Neural crest cell (in vitro differentiated cells): ENCODE measurements around the gene AKAIN1. TPM values are rescaled to one million over a fixed set of nuclear protein-coding genes. Genes with fewer than 3 reads are reported as not detected.
A peak's percentile ranks its signal among the peaks of the same experiment; 100 is the strongest.

Source experiments
- DNase-seq: peaks from one replicate; pipeline ENCODE4 v3.0.0; 2021; ENCODE audit warnings: low read depth, mixed read lengths, low spot score
- H3K27ac Mint-ChIP-seq: one replicate; pipeline ENCODE4 v1.8.0; 2021; ENCODE audit warnings: mild to moderate bottlenecking, mixed read lengths; ENCODE audit not compliant: unreplicated experiment
- H3K27me3 Mint-ChIP-seq: 2 replicates; pipeline ENCODE4 v1.8.0; 2021; ENCODE audit warnings: low read depth, mild to moderate bottlenecking, mixed read lengths
- H3K36me3 Mint-ChIP-seq: 2 replicates; pipeline ENCODE4 v1.8.0; 2021; ENCODE audit warnings: low read depth, mild to moderate bottlenecking, mixed read lengths
- H3K4me1 Mint-ChIP-seq: 2 replicates; pipeline ENCODE4 v1.8.0; 2021; ENCODE audit warnings: mixed read lengths
- H3K4me3 Mint-ChIP-seq: one replicate; pipeline ENCODE4 v1.8.0; 2021; ENCODE audit warnings: mild to moderate bottlenecking, mixed read lengths
- H3K9me3 Mint-ChIP-seq: 2 replicates; pipeline ENCODE4 v1.8.0; 2021; ENCODE audit warnings: mixed read lengths
- CTCF ChIP-seq: fragments of 200-600 bp; sonication (generic); conservative IDR thresholded peaks from 2 replicates; pipeline ENCODE4 v1.5.0; 2021; ENCODE audit warnings: antibody characterized with exemption, mild to moderate bottlenecking
- total RNA-seq: library from RNA; stranded (reverse); gene quantifications from 2 replicates; pipeline ENCODE4 v1.2.1, GENCODE V29; 2021

AKAIN1 gene
- total RNA-seq, 1 donor from 2014 or later = not detected

GRCh38 chr18:5237083-5237722 is 40.1 kb upstream of the AKAIN1 start:
- Mint-ChIP-seq H3K4me1 (peaks cover 34% of the 10 kb centered on the region), H3K27ac (peak overlapping the region; percentile 99), H3K27me3 (peaks cover 12% of the 10 kb centered on the region), H3K36me3 (peaks cover 17% of the 10 kb centered on the region), H3K9me3 (no peaks in the 10 kb centered on the region), H3K4me3 (peak overlapping the region; percentile 95)
- no peak for DNase-seq
- no peak for TF ChIP-seq CTCF

- TF ChIP-seq CTCF = no peak
- peaks cover 78% of the 10 kb centered on the region for H3K27me3 Mint-ChIP-seq
- H3K9me3 Mint-ChIP-seq = no peaks in the 10 kb centered on the region
- no peak for DNase-seq
- H3K4me3 Mint-ChIP-seq = no peak overlapping the region
- no peak overlapping the region for H3K27ac Mint-ChIP-seq
- no peaks in the 10 kb centered on the region for H3K4me1 Mint-ChIP-seq
- H3K36me3 Mint-ChIP-seq = no peaks in the 10 kb centered on the region
These were observed 17.7 kb upstream of the AKAIN1 start for GRCh38 chr18:5214583-5215351.

- no peak for DNase-seq
- TF ChIP-seq CTCF = no peak
- H3K27me3 Mint-ChIP-seq = peaks cover 77% of the 10 kb centered on the region
- H3K36me3 Mint-ChIP-seq = no peaks in the 10 kb centered on the region
- H3K4me1 Mint-ChIP-seq = no peaks in the 10 kb centered on the region
- H3K27ac Mint-ChIP-seq = no peak overlapping the region
- H3K4me3 Mint-ChIP-seq = no peak overlapping the region
- H3K9me3 Mint-ChIP-seq = no peaks in the 10 kb centered on the region
These were observed 10.6 kb upstream of the AKAIN1 start for GRCh38 chr18:5207471-5208150.

DNA sequence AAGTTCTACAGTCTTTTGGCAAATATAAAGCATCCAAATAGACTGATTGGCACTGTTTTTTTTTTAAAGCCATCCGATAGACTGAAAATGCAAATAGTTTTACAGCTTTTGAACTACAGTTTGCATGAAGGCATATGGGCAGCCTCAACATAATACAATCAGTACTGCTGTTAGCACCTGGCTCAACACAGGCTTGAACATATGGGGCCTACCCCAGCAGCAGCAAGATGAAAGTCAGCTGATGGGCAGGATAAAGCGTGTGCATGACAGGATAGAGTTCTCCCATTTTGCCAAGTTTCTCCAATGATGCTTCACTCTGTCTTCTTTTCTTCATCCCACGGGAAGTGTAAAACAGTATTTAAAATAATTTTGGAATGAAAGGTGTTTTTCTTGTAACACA is 1.3 kb upstream of the AKAIN1 start:
- DNase-seq = no peak
- Mint-ChIP-seq H3K4me3 (no peak overlapping the region), H3K27ac (no peak overlapping the region), H3K4me1 (peaks cover 17% of the 10 kb centered on the region), H3K36me3 (no peaks in the 10 kb centered on the region), H3K27me3 (peaks cover 97% of the 10 kb centered on the region), H3K9me3 (no peaks in the 10 kb centered on the region)
- TF ChIP-seq CTCF = no peak

DNA sequence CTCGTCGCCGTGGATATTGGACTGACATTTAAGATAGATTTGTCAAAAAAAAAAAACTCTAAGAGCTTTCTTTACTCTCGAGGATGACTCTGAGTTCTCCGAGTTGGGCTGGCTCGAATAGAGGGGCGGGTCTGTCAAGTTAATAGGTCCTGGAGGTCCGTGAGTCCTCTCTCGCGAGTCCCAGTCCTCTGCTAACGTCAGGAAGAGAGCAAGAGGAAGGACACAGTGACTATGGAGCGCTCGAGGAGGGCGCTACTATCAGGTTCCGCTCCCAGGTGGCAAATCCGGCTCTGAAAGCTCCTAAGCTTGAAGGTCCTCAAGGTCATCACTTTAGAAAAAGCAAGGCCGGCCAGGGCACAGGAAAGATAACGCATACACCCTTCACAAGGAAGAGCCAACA is 404 bp upstream of the AKAIN1 start:
- DNase-seq = no peak

More for the DNA sequence above, 404 bp upstream of the AKAIN1 start:
- TF ChIP-seq CTCF = no peak
- Mint-ChIP-seq H3K9me3 (no peaks in the 10 kb centered on the region), H3K4me1 (peaks cover 17% of the 10 kb centered on the region), H3K27me3 (peaks cover 94% of the 10 kb centered on the region), H3K27ac (no peak overlapping the region), H3K36me3 (no peaks in the 10 kb centered on the region), H3K4me3 (peak overlapping the region; percentile 58)
